HCT116 (cell line): Measurements from ENCODE around the gene PAGE4. TPM values are rescaled to one million over a fixed set of nuclear protein-coding genes. Genes with fewer than 3 reads are reported as not detected.

Experiments used
- ATAC-seq: fragments of 200-7000 bp; cut with Tn5 transposase; 2 replicates; pipeline ENCODE4 v1.9.1; 2020; ENCODE audit warnings: mild to moderate bottlenecking, moderate library complexity
- BruUV-seq: library from RNA; stranded (reverse); fragments of 400-500 nt; replicated peaks from 2 replicates; lab custom pipeline; 2021; lab: Mats Ljungman, UMichigan
- CTCF ChIA-PET: fragments of 300-600 bp; sonication (Branson Sonifier 250); formaldehyde crosslinking; loops from one replicate; lab custom pipeline; 2021; ENCODE audit warnings: antibody characterized with exemption; lab: Charles Lee
- POLR2A ChIA-PET: fragments of 300-600, 350-600 bp; sonication (Branson Sonifier 250); formaldehyde crosslinking; loops from one replicate; lab custom pipeline; 2021; ENCODE audit warnings: antibody characterized with exemption; lab: Charles Lee
- RAD21 ChIA-PET, 2 experiments: fragments of 300-600 bp; sonication (Branson Sonifier 250); formaldehyde crosslinking; loops; one replicate each; lab custom pipeline; 2023; ENCODE audit warnings: low total read pairs in 2 of 2; ENCODE audit not compliant: uncharacterized antibody in 2 of 2, unreplicated experiment in 2 of 2, low non-redundant PET in 1 of 2; lab: Charles Lee
- DNase-seq: peaks from one replicate; pipeline ENCODE4 v3.0.0-alpha.2; 2010; ENCODE audit warnings: low read depth, low spot score
- H2AFZ ChIP-seq: fragments of 200-600 bp; shearing (Covaris generic), sonication (generic); 2 replicates; pipeline ENCODE4 v1.6.1; 2017; ENCODE audit warnings: low read depth, mixed run types, mixed read lengths, antibody characterized with exemption, low read length; ENCODE audit not compliant: poor library complexity, severe bottlenecking
- H3K27ac ChIP-seq: 2 replicates; pipeline ENCODE4 v1.5.1; 2012; ENCODE audit warnings: low read depth, low read length
- H3K27me3 ChIP-seq: fragments of 200-600 bp; sonication (generic); 2 replicates; pipeline ENCODE4 v1.6.1; 2016; ENCODE audit warnings: mixed run types, low read length, mixed read lengths; ENCODE audit not compliant: insufficient read depth
- H3K36me3 ChIP-seq, 2 experiments: fragments of 200-500 bp in 1 of 2; fragments of 200-600 bp in 1 of 2; sonication (Bioruptor generic) in 1 of 2; sonication (generic) in 1 of 2; 2 replicates each; pipeline versions ENCODE4 v1.5.1 to v1.6.1; 2014 to 2016; ENCODE audit warnings: low read length in 2 of 2, inconsistent platforms in 1 of 2, mixed read lengths in 1 of 2, mixed run types in 1 of 2; ENCODE audit not compliant: insufficient read depth in 2 of 2, control insufficient read depth in 1 of 2
- H3K4me1 ChIP-seq, 2 experiments: fragments of 200-600 bp in 1 of 2; sonication (generic) in 1 of 2; 2 replicates each; pipeline versions ENCODE4 v1.5.1 to v1.6.1; 2012 to 2017; ENCODE audit warnings: low read length in 2 of 2, inconsistent platforms in 1 of 2, mild to moderate bottlenecking in 1 of 2, mixed read lengths in 1 of 2, mixed run types in 1 of 2, moderate library complexity in 1 of 2; ENCODE audit not compliant: insufficient read depth in 2 of 2, control insufficient read depth in 1 of 2
- H3K4me2 ChIP-seq: fragments of 200-600 bp; sonication (generic); 2 replicates; pipeline ENCODE4 v1.6.1; 2017; ENCODE audit warnings: mixed run types, low read length, mixed read lengths
- H3K4me3 ChIP-seq, 2 experiments: fragments of 200-600 bp in 1 of 2; sonication (generic) in 1 of 2; replicated peaks in 1 of 2; 2 replicates each; pipeline ENCODE4 v1.5.1; 2011 to 2016; ENCODE audit warnings: low read length in 2 of 2, control low read depth in 1 of 2, low read depth in 1 of 2, mild to moderate bottlenecking in 1 of 2, mixed read lengths in 1 of 2, mixed run types in 1 of 2
- H3K79me2 ChIP-seq: fragments of 200-600 bp; sonication (generic); 2 replicates; pipeline ENCODE4 v1.6.1; 2017; ENCODE audit warnings: mild to moderate bottlenecking, mixed run types, low read length, moderate library complexity, mixed read lengths; ENCODE audit not compliant: insufficient read depth
- H3K9ac ChIP-seq: fragments of 200-600 bp; sonication (generic); 2 replicates; pipeline ENCODE4 v1.6.1; 2016; ENCODE audit warnings: low read length, mixed read lengths
- H3K9me2 ChIP-seq: fragments of 200-600 bp; sonication (generic), shearing (Covaris generic); 2 replicates; pipeline ENCODE4 v1.6.1; 2017; ENCODE audit warnings: mixed run types, mild to moderate bottlenecking, moderate library complexity; ENCODE audit not compliant: insufficient read depth
- H3K9me3 ChIP-seq, 2 experiments: fragments of 200-500 bp in 1 of 2; fragments of 200-600 bp in 1 of 2; sonication (Bioruptor generic) in 1 of 2; sonication (generic) in 1 of 2; 2 replicates each; pipeline ENCODE4 v1.6.1; 2014 to 2017; ENCODE audit warnings: low read length in 2 of 2, mixed read lengths in 2 of 2, inconsistent platforms in 1 of 2, low read depth in 1 of 2, mild to moderate bottlenecking in 1 of 2, mixed run types in 1 of 2, moderate library complexity in 1 of 2; ENCODE audit not compliant: control insufficient read depth in 1 of 2, insufficient read depth in 1 of 2
- H4K20me1 ChIP-seq: fragments of 200-600 bp; sonication (generic), shearing (Covaris generic); 2 replicates; pipeline ENCODE4 v1.6.1; 2017; ENCODE audit warnings: mixed run types, mild to moderate bottlenecking, moderate library complexity; ENCODE audit not compliant: insufficient read depth
- EGR1 ChIP-seq: IDR thresholded peaks from 2 replicates; pipeline ENCODE4 v1.6.1; 2012; ENCODE audit warnings: low read depth
- EZH2phosphoT487 ChIP-seq: fragments of 200-600 bp; IDR thresholded peaks from 2 replicates; pipeline ENCODE4 v1.6.1; 2018; ENCODE audit warnings: antibody characterized with exemption, borderline replicate concordance
- JUND ChIP-seq: IDR thresholded peaks from 2 replicates; pipeline ENCODE4 v1.6.1; 2012
- RAD21 ChIP-seq: IDR thresholded peaks from 2 replicates; pipeline ENCODE4 v1.6.1; 2012; ENCODE audit warnings: low read depth, mild to moderate bottlenecking
- SIN3A ChIP-seq: IDR thresholded peaks from 2 replicates; pipeline ENCODE4 v1.6.1; 2012; ENCODE audit warnings: low read depth
- intact Hi-C: fragments of 100-400 bp; cut with micrococcal nuclease; formaldehyde crosslinking; loops from 2 replicates; pipeline ENCODE4 v1.10.0; 2022
- total RNA-seq: library from RNA; stranded (reverse); gene quantifications from one replicate; pipeline ENCODE4 v1.2.1, GENCODE V29; 2021; ENCODE audit not compliant: unreplicated experiment
- TF ChIP-seq, protein P1 (sequence below), 3 experiments: fragments of 200-600 bp in 1 of 3; sonication (generic) in 1 of 3; IDR thresholded peaks in 2 of 3; conservative IDR thresholded peaks in 1 of 3; 2 replicates each; pipeline ENCODE4 v1.5.1; 2012 to 2017; ENCODE audit warnings: low read depth in 2 of 3, low read length in 2 of 3, antibody characterized with exemption in 1 of 3, borderline replicate concordance in 1 of 3, control low read depth in 1 of 3, mild to moderate bottlenecking in 1 of 3, mixed read lengths in 1 of 3, mixed run types in 1 of 3, moderate library complexity in 1 of 3; ENCODE audit not compliant: insufficient read depth in 1 of 3
- TF ChIP-seq, protein P2 (sequence below): IDR thresholded peaks from 2 replicates; pipeline ENCODE4 v1.6.1; 2011; ENCODE audit warnings: mild to moderate bottlenecking, low read length, moderate library complexity; ENCODE audit not compliant: insufficient replicate concordance; ENCODE audit errors: extremely low read depth

Gene PAGE4
- total RNA-seq, 1 experiment from 2014 or later: not detected

DNA sequence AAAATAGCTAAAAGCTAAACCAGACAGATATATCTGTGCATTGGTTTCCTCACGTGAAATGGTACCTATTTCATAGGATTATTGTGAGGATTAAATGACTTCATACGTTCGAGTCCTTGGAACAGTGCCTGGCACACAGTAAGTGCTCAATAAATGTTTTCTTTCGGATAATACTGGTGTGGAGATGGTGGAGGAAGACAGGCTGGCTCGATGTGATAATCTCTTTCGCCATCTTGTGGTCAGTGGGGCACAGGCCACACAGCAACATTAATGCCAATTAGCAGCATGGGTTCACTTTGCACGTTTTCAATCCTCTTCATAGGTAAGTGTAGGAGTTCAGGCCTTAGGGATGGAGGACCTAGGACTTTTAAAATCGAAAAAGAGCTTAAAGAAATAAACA lies 9.3 kb downstream of the PAGE4 start:
- Histone ChIP-seq H4K20me1 (no peaks in the 10 kb centered on the region; the same call in 1 of the 2 replicates), H3K27me3 (peaks cover 11% of the 10 kb centered on the region; the same call in 1 of the 2 replicates), H3K9me2 (no peaks in the 10 kb centered on the region), H3K9me3 (no peaks in the 10 kb centered on the region), H2AFZ (peak overlapping the region; percentile 62), H3K4me1 (no peaks in the 10 kb centered on the region), H3K4me3 (no peak overlapping the region), H3K36me3 (no peaks in the 10 kb centered on the region), H3K9ac (no peak overlapping the region), H3K79me2 (no peaks in the 10 kb centered on the region), H3K4me2 (no peak overlapping the region), H3K27ac (no peak overlapping the region)
- CTCF ChIA-PET: interaction anchor here (1.0 to 1.8 kb wide), 5 partner anchors 11 to 645 kb away, joined by 3 to 5 read pairs (median 3); no protein-coding TSS in a partner anchor
- peak; percentile 85 for ATAC-seq
- TF ChIP-seq SIN3A (no peak), JUND (no peak), RAD21 (peak; percentile 76), EZH2phosphoT487 (no peak), EGR1 (no peak)
- TF ChIP-seq, protein P1, sequence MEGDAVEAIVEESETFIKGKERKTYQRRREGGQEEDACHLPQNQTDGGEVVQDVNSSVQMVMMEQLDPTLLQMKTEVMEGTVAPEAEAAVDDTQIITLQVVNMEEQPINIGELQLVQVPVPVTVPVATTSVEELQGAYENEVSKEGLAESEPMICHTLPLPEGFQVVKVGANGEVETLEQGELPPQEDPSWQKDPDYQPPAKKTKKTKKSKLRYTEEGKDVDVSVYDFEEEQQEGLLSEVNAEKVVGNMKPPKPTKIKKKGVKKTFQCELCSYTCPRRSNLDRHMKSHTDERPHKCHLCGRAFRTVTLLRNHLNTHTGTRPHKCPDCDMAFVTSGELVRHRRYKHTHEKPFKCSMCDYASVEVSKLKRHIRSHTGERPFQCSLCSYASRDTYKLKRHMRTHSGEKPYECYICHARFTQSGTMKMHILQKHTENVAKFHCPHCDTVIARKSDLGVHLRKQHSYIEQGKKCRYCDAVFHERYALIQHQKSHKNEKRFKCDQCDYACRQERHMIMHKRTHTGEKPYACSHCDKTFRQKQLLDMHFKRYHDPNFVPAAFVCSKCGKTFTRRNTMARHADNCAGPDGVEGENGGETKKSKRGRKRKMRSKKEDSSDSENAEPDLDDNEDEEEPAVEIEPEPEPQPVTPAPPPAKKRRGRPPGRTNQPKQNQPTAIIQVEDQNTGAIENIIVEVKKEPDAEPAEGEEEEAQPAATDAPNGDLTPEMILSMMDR (IDR thresholded peaks at IDR 0.05 in 2 of 3, conservative IDR thresholded peaks at IDR 0.05 in 1 of 3; ENCODE audit: borderline replicate concordance in 1 of 3, insufficient read depth in 1 of 3, low read depth in 2 of 3, low read length in 2 of 3): peak; percentile 50 to 63 (median 62); a peak in 5 of 6 replicates
- TF ChIP-seq, protein P2, sequence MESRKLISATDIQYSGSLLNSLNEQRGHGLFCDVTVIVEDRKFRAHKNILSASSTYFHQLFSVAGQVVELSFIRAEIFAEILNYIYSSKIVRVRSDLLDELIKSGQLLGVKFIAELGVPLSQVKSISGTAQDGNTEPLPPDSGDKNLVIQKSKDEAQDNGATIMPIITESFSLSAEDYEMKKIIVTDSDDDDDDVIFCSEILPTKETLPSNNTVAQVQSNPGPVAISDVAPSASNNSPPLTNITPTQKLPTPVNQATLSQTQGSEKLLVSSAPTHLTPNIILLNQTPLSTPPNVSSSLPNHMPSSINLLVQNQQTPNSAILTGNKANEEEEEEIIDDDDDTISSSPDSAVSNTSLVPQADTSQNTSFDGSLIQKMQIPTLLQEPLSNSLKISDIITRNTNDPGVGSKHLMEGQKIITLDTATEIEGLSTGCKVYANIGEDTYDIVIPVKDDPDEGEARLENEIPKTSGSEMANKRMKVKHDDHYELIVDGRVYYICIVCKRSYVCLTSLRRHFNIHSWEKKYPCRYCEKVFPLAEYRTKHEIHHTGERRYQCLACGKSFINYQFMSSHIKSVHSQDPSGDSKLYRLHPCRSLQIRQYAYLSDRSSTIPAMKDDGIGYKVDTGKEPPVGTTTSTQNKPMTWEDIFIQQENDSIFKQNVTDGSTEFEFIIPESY: no peak
- no TSS peak for BruUV-seq
- POLR2A ChIA-PET: no interaction called here
- DNase-seq: peak; percentile 16
- intact Hi-C loops: loop anchor here (5.0 to 10.0 kb wide), 2 partner anchors 76 to 644 kb away; no protein-coding TSS in a partner anchor
- RAD21 ChIA-PET: no interaction called here
